SK-N-SH (cell line): Measurements from ENCODE around the gene KNDC1. TPM values are rescaled to one million over a fixed set of nuclear protein-coding genes. Genes with fewer than 3 reads are reported as not detected.

ENCODE experiments used
- CTCF ChIA-PET: fragments of 300-600, 350-600 bp; formaldehyde crosslinking; extraction: SDS; loops from one replicate; lab custom pipeline; 2021; lab: Yijun Ruan, JAX
- POLR2A ChIA-PET: fragments of 350-600 bp; sonication (Branson Sonifier 250); formaldehyde crosslinking; extraction: SDS; loops from one replicate; lab custom pipeline; 2020; ENCODE audit warnings: antibody characterized with exemption, inconsistent platforms; lab: Yijun Ruan, JAX
- DNase-seq: peaks from one replicate; pipeline ENCODE4 v3.0.0; 2012
- H2AFZ ChIP-seq: fragments of 200-600 bp; sonication (generic); 2 replicates; pipeline ENCODE4 v1.8.1; 2016; ENCODE audit warnings: antibody characterized with exemption, mild to moderate bottlenecking, low read depth
- H3F3A ChIP-seq: fragments of 200-600 bp; sonication (generic); replicated peaks from 2 replicates; pipeline ENCODE3; 2016; ENCODE audit warnings: antibody characterized with exemption, mild to moderate bottlenecking; ENCODE audit not compliant: insufficient read depth
- H3K27ac ChIP-seq, 2 experiments: fragments of 200-500 bp in 1 of 2; fragments of 200-600 bp in 1 of 2; sonication (Bioruptor generic) in 1 of 2; sonication (generic), shearing (Covaris generic) in 1 of 2; 2 replicates each; pipeline versions ENCODE4 v1.5.1 to v1.6.1; 2014 to 2016; ENCODE audit warnings: low read depth in 2 of 2, inconsistent platforms in 1 of 2, low read length in 1 of 2, mild to moderate bottlenecking in 1 of 2, mixed read lengths in 1 of 2
- H3K27me3 ChIP-seq: fragments of 200-600 bp; sonication (generic), shearing (Covaris generic); 2 replicates; pipeline ENCODE4 v1.6.1; 2016; ENCODE audit warnings: mixed run types; ENCODE audit not compliant: insufficient read depth
- H3K36me3 ChIP-seq, 2 experiments: fragments of 200-500 bp in 1 of 2; fragments of 200-600 bp in 1 of 2; sonication (Bioruptor generic) in 1 of 2; sonication (generic) in 1 of 2; replicated peaks in 1 of 2; 2 replicates each; pipeline versions ENCODE3 to v1.5.1; 2014 to 2016; ENCODE audit warnings: low read length in 1 of 2, mild to moderate bottlenecking in 1 of 2; ENCODE audit not compliant: insufficient read depth in 2 of 2, control insufficient read depth in 1 of 2
- H3K4me1 ChIP-seq, 2 experiments: fragments of 200-500 bp in 1 of 2; fragments of 200-600 bp in 1 of 2; sonication (Bioruptor generic) in 1 of 2; sonication (generic), shearing (Covaris generic) in 1 of 2; 2 replicates each; pipeline versions ENCODE4 v1.5.1 to v1.6.1; 2014 to 2016; ENCODE audit warnings: low read depth in 1 of 2, low read length in 1 of 2, mixed run types in 1 of 2; ENCODE audit not compliant: insufficient read depth in 2 of 2, control insufficient read depth in 1 of 2
- H3K4me2 ChIP-seq: fragments of 200-600 bp; sonication (generic), shearing (Covaris generic); 2 replicates; pipeline ENCODE4 v1.6.1; 2017; ENCODE audit warnings: mixed run types
- H3K4me3 ChIP-seq, 2 experiments: fragments of 200-500 bp in 1 of 2; fragments of 200-600 bp in 1 of 2; sonication (Bioruptor generic) in 1 of 2; sonication (generic), shearing (Covaris generic) in 1 of 2; 2 replicates each; pipeline versions ENCODE4 v1.5.1 to v1.8.1; 2014 to 2016; ENCODE audit warnings: low read depth in 2 of 2, inconsistent platforms in 1 of 2, low read length in 1 of 2, mild to moderate bottlenecking in 1 of 2, mixed read lengths in 1 of 2, moderate library complexity in 1 of 2
- H3K79me2 ChIP-seq: fragments of 200-600 bp; sonication (generic); 2 replicates; pipeline ENCODE4 v1.8.1; 2017; ENCODE audit warnings: mild to moderate bottlenecking; ENCODE audit not compliant: insufficient read depth
- H3K9ac ChIP-seq: fragments of 200-600 bp; sonication (generic); 2 replicates; pipeline ENCODE4 v1.6.1; 2017; ENCODE audit warnings: mixed run types
- H3K9me2 ChIP-seq: fragments of 200-600 bp; sonication (generic); 2 replicates; pipeline ENCODE4 v1.6.1; 2017; ENCODE audit warnings: mixed run types
- H3K9me3 ChIP-seq: fragments of 200-600 bp; sonication (generic); 2 replicates; pipeline ENCODE4 v1.6.1; 2017; ENCODE audit warnings: mixed run types, mild to moderate bottlenecking, moderate library complexity
- H4K20me1 ChIP-seq: fragments of 200-600 bp; sonication (generic); 2 replicates; pipeline ENCODE4 v1.6.1; 2017; ENCODE audit warnings: mild to moderate bottlenecking, mixed run types; ENCODE audit not compliant: insufficient read depth
- ELF1 ChIP-seq: IDR thresholded peaks from 2 replicates; pipeline ENCODE4 v1.4.0; 2012
- EP300 ChIP-seq, 2 experiments: IDR thresholded peaks; 2 replicates each; pipeline versions ENCODE4 v1.4.0 to v1.6.1; 2012; ENCODE audit warnings: borderline replicate concordance in 1 of 2, low read depth in 1 of 2, low read length in 1 of 2
- GATA2 ChIP-seq: sonication (generic); formaldehyde crosslinking; IDR thresholded peaks from 2 replicates; pipeline ENCODE4 v1.5.0; 2020; ENCODE audit warnings: mild to moderate bottlenecking, missing genetic modification reagents
- JUND ChIP-seq: IDR thresholded peaks from 2 replicates; pipeline ENCODE4 v1.4.0; 2012
- MEF2A ChIP-seq: IDR thresholded peaks from 2 replicates; pipeline ENCODE4 v1.4.0; 2012; ENCODE audit warnings: low read depth, borderline replicate concordance
- NRF1 ChIP-seq: IDR thresholded peaks from 2 replicates; pipeline ENCODE4 v1.6.1; 2012; ENCODE audit warnings: low read depth, mild to moderate bottlenecking, low read length
- POLR2AphosphoS5 ChIP-seq: IDR thresholded peaks from 2 replicates; pipeline ENCODE4 v1.6.1; 2012; ENCODE audit warnings: low read depth, low read length
- SIN3A ChIP-seq: IDR thresholded peaks from 2 replicates; pipeline ENCODE4 v1.6.1; 2012; ENCODE audit warnings: low read depth, mild to moderate bottlenecking, low read length, moderate library complexity, borderline replicate concordance
- TCF12 ChIP-seq: IDR thresholded peaks from 2 replicates; pipeline ENCODE4 v1.4.0; 2012
- TEAD4 ChIP-seq: IDR thresholded peaks from 2 replicates; pipeline ENCODE4 v1.4.0; 2012; ENCODE audit warnings: mild to moderate bottlenecking, borderline replicate concordance; ENCODE audit not compliant: insufficient read depth
- USF1 ChIP-seq: IDR thresholded peaks from 2 replicates; pipeline ENCODE4 v1.4.0; 2012; ENCODE audit warnings: low read depth, borderline replicate concordance
- USF2 ChIP-seq: fragments of 150-350 bp; IDR thresholded peaks from 2 replicates; pipeline ENCODE4 v1.6.1; 2017; ENCODE audit warnings: antibody characterized with exemption, low read length, low read depth, borderline replicate concordance
- YY1 ChIP-seq: IDR thresholded peaks from 2 replicates; pipeline ENCODE4 v1.4.0; 2012; ENCODE audit warnings: low read depth, mild to moderate bottlenecking
- WGBS: methylation state at CpG from one replicate; pipeline ENCODE4 v1.1.6; 2017; ENCODE audit warnings: low lambda C conversion rate; 5-methylcytosine and 5-hydroxymethylcytosine counted together
- polyA plus RNA-seq, 3 experiments: library from polyadenylated mRNA; depleted of rRNA; stranded (reverse); fragments of >200 nt; gene quantifications; 2 replicates each; pipeline ENCODE4 v1.2.3, GENCODE V29; 2012
- TF ChIP-seq, protein P1 (sequence below): IDR thresholded peaks from 2 replicates; pipeline ENCODE4 v1.4.0; 2012; ENCODE audit warnings: low read depth
- TF ChIP-seq, protein P2 (sequence below): IDR thresholded peaks from 2 replicates; pipeline ENCODE4; 2012
- TF ChIP-seq, protein P3 (sequence below): fragments of 150-350 bp; IDR thresholded peaks from 2 replicates; pipeline ENCODE4 v1.6.1; 2016; ENCODE audit warnings: mild to moderate bottlenecking, low read depth, low read length

The KNDC1 gene
- polyA plus RNA-seq, 1 of the 3 experiments (the other 2 are of a cell fraction), result 1.4 TPM

GRCh38 chr10:133158437-133158755 is 1.6 kb upstream of the KNDC1 start:
- POLR2A ChIA-PET, result no interaction called here
- TF ChIP-seq YY1 (no peak), NRF1 (no peak), ELF1 (no peak), JUND (no peak), SIN3A (no peak), EP300 (IDR thresholded peaks at IDR 0.05; ENCODE audit: borderline replicate concordance in 1 of 2, low read depth in 1 of 2, low read length in 1 of 2) (no peak), TCF12 (no peak), USF2 (no peak), USF1 (no peak), POLR2AphosphoS5 (no peak), MEF2A (no peak), GATA2 (CRISPR knock-in tag) (no peak), TEAD4 (no peak)
- TF ChIP-seq, protein P1, sequence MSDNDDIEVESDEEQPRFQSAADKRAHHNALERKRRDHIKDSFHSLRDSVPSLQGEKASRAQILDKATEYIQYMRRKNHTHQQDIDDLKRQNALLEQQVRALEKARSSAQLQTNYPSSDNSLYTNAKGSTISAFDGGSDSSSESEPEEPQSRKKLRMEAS, result no peak
- TF ChIP-seq, protein P2, sequence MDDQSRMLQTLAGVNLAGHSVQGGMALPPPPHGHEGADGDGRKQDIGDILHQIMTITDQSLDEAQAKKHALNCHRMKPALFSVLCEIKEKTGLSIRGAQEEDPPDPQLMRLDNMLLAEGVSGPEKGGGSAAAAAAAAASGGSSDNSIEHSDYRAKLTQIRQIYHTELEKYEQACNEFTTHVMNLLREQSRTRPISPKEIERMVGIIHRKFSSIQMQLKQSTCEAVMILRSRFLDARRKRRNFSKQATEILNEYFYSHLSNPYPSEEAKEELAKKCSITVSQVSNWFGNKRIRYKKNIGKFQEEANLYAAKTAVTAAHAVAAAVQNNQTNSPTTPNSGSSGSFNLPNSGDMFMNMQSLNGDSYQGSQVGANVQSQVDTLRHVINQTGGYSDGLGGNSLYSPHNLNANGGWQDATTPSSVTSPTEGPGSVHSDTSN, result no peak
- TF ChIP-seq, protein P3, sequence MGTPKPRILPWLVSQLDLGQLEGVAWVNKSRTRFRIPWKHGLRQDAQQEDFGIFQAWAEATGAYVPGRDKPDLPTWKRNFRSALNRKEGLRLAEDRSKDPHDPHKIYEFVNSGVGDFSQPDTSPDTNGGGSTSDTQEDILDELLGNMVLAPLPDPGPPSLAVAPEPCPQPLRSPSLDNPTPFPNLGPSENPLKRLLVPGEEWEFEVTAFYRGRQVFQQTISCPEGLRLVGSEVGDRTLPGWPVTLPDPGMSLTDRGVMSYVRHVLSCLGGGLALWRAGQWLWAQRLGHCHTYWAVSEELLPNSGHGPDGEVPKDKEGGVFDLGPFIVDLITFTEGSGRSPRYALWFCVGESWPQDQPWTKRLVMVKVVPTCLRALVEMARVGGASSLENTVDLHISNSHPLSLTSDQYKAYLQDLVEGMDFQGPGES, result no peak

More at GRCh38 chr10:133158437-133158755, 1.6 kb upstream of the KNDC1 start:
- WGBS, result 77% methylated on average over 8 of the region's 12 CpGs
- Histone ChIP-seq H3K9me2 (no peaks in the 10 kb centered on the region), H3F3A (peaks cover 4% of the 10 kb centered on the region), H3K27me3 (0 out of 2 replicates have a peak, but pooled peaks cover 5% of the 10 kb centered on the region), H3K4me2 (no peak overlapping the region), H3K27ac (no peak overlapping the region), H3K9ac (no peak overlapping the region), H4K20me1 (no peaks in the 10 kb centered on the region), H3K9me3 (no peaks in the 10 kb centered on the region), H3K4me3 (no peak overlapping the region), H2AFZ (no peak overlapping the region), H3K36me3 (no peaks in the 10 kb centered on the region), H3K79me2 (no peaks in the 10 kb centered on the region), H3K4me1 (peaks cover 0 to 22% of the 10 kb centered on the region in 2 experiments; a peak in 1 of 4 replicates)
- CTCF ChIA-PET, result interaction anchor here (1.2 to 3.6 kb wide), 3 partner anchors 15 to 255 kb away, joined by 4 to 13 read pairs (median 4); no protein-coding TSS in a partner anchor
- DNase-seq, result no peak
